ENCODE results near the gene PCBP2.
"Not testable (repeated sequence)": the region's sequence is repeated elsewhere in the genome, so short reads cannot be mapped to it uniquely, and the experiment has no call there.

DNA sequence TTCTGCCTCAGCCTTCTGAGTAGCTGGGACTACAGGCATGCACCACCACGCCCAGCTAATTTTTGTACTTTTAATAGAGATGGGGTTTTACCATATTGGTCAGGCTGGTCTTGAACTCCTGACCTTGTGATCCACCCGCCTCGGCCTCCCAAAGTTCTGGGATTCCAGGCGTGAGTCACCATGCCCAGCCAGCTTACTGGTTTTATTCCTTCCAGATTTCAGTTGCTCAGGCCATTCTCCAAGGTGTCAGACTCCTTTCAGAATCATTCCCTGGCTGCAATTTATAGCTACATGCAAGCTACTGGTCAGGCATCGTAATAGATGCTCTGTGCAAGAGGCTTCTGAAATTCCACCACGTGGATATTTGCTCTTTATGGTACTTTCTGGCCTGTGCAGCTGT lies 29.6 kb downstream of the PCBP2 start:
- TF ChIP-seq, protein P1, sequence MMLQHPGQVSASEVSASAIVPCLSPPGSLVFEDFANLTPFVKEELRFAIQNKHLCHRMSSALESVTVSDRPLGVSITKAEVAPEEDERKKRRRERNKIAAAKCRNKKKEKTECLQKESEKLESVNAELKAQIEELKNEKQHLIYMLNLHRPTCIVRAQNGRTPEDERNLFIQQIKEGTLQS (IDR thresholded peaks at IDR 0.05): not testable (repeated sequence)
- TF ChIP-seq, protein P2, sequence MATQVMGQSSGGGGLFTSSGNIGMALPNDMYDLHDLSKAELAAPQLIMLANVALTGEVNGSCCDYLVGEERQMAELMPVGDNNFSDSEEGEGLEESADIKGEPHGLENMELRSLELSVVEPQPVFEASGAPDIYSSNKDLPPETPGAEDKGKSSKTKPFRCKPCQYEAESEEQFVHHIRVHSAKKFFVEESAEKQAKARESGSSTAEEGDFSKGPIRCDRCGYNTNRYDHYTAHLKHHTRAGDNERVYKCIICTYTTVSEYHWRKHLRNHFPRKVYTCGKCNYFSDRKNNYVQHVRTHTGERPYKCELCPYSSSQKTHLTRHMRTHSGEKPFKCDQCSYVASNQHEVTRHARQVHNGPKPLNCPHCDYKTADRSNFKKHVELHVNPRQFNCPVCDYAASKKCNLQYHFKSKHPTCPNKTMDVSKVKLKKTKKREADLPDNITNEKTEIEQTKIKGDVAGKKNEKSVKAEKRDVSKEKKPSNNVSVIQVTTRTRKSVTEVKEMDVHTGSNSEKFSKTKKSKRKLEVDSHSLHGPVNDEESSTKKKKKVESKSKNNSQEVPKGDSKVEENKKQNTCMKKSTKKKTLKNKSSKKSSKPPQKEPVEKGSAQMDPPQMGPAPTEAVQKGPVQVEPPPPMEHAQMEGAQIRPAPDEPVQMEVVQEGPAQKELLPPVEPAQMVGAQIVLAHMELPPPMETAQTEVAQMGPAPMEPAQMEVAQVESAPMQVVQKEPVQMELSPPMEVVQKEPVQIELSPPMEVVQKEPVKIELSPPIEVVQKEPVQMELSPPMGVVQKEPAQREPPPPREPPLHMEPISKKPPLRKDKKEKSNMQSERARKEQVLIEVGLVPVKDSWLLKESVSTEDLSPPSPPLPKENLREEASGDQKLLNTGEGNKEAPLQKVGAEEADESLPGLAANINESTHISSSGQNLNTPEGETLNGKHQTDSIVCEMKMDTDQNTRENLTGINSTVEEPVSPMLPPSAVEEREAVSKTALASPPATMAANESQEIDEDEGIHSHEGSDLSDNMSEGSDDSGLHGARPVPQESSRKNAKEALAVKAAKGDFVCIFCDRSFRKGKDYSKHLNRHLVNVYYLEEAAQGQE (IDR thresholded peaks at IDR 0.05; ENCODE audit: low read depth): not testable (repeated sequence)
- not testable (repeated sequence) for TF ChIP-seq MAX (IDR thresholded peaks at IDR 0.05); POLR2A (IDR thresholded peaks at IDR 0.05; ENCODE audit: borderline replicate concordance, extremely low read depth, insufficient read depth, insufficient read length); YY1 (IDR thresholded peaks at IDR 0.05; ENCODE audit: extremely low read depth, insufficient replicate concordance, low read depth, low read length); RAD21 (IDR thresholded peaks at IDR 0.05; ENCODE audit: low read depth)
- TF ChIP-seq, protein P3, sequence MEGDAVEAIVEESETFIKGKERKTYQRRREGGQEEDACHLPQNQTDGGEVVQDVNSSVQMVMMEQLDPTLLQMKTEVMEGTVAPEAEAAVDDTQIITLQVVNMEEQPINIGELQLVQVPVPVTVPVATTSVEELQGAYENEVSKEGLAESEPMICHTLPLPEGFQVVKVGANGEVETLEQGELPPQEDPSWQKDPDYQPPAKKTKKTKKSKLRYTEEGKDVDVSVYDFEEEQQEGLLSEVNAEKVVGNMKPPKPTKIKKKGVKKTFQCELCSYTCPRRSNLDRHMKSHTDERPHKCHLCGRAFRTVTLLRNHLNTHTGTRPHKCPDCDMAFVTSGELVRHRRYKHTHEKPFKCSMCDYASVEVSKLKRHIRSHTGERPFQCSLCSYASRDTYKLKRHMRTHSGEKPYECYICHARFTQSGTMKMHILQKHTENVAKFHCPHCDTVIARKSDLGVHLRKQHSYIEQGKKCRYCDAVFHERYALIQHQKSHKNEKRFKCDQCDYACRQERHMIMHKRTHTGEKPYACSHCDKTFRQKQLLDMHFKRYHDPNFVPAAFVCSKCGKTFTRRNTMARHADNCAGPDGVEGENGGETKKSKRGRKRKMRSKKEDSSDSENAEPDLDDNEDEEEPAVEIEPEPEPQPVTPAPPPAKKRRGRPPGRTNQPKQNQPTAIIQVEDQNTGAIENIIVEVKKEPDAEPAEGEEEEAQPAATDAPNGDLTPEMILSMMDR (IDR thresholded peaks at IDR 0.05 in 2 of 3, conservative IDR thresholded peaks at IDR 0.05 in 1 of 3; ENCODE audit: borderline replicate concordance in 1 of 3, insufficient read depth in 1 of 3, low read depth in 2 of 3, low read length in 2 of 3): not testable (repeated sequence)
